HepG2 (cell line): Measurements from ENCODE around the gene OXLD1. TPM values are rescaled to one million over a fixed set of nuclear protein-coding genes. Genes with fewer than 3 reads are reported as not detected.

Experiments
- ATAC-seq: fragments of 200-7000 bp; cut with Tn5 transposase; 3 replicates; pipeline ENCODE4 v1.9.1; 2020; ENCODE audit warnings: mild to moderate bottlenecking, moderate library complexity
- BruUV-seq: library from RNA; stranded (reverse); fragments of 400-500 nt; replicated peaks from 2 replicates; lab custom pipeline; 2021; lab: Mats Ljungman, UMichigan
- CTCF ChIA-PET: fragments of 300-600 bp; formaldehyde crosslinking; extraction: SDS; loops from one replicate; lab custom pipeline; 2021; ENCODE audit warnings: low total read pairs, inconsistent platforms, low intra/inter-chr PET ratio; lab: Yijun Ruan, JAX
- POLR2A ChIA-PET: fragments of 350-600 bp; sonication (Branson Sonifier 250); formaldehyde crosslinking; loops from one replicate; lab custom pipeline; 2020; ENCODE audit warnings: antibody characterized with exemption, inconsistent platforms; lab: Yijun Ruan, JAX
- DNase-seq: peaks from one replicate; pipeline ENCODE4 v3.0.0-alpha.2; 2015; ENCODE audit warnings: low spot score
- FAIRE-seq: peaks from 3 replicates; lab custom pipeline; 2011; peaks lifted over from hg19 to GRCh38; lab: Jason Lieb, UNC
- H2AFZ ChIP-seq: one replicate; pipeline ENCODE4 v1.6.1; 2011; ENCODE audit warnings: low read length, inconsistent platforms
- H3K27ac ChIP-seq: fragments of 300-600 bp; 3 replicates; pipeline ENCODE4 v1.8.0; 2011; ENCODE audit warnings: mixed run types, mild to moderate bottlenecking, mixed read lengths, low read length, inconsistent platforms; ENCODE audit not compliant: insufficient read depth; ENCODE audit errors: extremely low read length
- H3K27me3 ChIP-seq, 2 experiments: fragments of 200-600 bp in 1 of 2; 2 replicates in 1 of 2; 3 replicates in 1 of 2; pipeline versions ENCODE4 v1.6.0 to v1.8.0; 2011; ENCODE audit warnings: low read length in 2 of 2, mild to moderate bottlenecking in 2 of 2, moderate library complexity in 2 of 2, inconsistent platforms in 1 of 2; ENCODE audit not compliant: insufficient read depth in 2 of 2, control insufficient read depth in 1 of 2
- H3K36me3 ChIP-seq, 2 experiments: fragments of 200-600 bp in 1 of 2; replicated peaks in 1 of 2; 2 replicates in 1 of 2; 3 replicates in 1 of 2; pipeline versions ENCODE4 v1.5.1 to v1.8.0; 2011; ENCODE audit warnings: low read length in 2 of 2, inconsistent platforms in 1 of 2; ENCODE audit not compliant: insufficient read depth in 2 of 2, control insufficient read depth in 1 of 2
- H3K4me1 ChIP-seq: 2 replicates; pipeline ENCODE4 v1.5.1; 2012; ENCODE audit warnings: low read length, inconsistent platforms; ENCODE audit not compliant: insufficient read depth
- H3K4me2 ChIP-seq: 2 replicates; pipeline ENCODE4 v1.6.0; 2011; ENCODE audit warnings: low read depth, low read length, inconsistent platforms
- H3K4me3 ChIP-seq, 3 experiments: fragments of 200-600 bp in 1 of 3; sonication (generic), shearing (Covaris generic) in 1 of 3; replicated peaks in 1 of 3; 2 replicates each; pipeline ENCODE4 v1.5.1; 2011 to 2016; ENCODE audit warnings: low read length in 3 of 3, inconsistent platforms in 2 of 3, low read depth in 2 of 3, mild to moderate bottlenecking in 2 of 3, control low read depth in 1 of 3, mixed read lengths in 1 of 3; ENCODE audit not compliant: insufficient read depth in 1 of 3
- H3K79me2 ChIP-seq: one replicate; pipeline ENCODE4 v1.6.1; 2011; ENCODE audit warnings: low read length, inconsistent platforms; ENCODE audit not compliant: insufficient read depth
- H3K9ac ChIP-seq: 2 replicates; pipeline ENCODE4 v1.6.0; 2011; ENCODE audit warnings: mild to moderate bottlenecking, low read depth, low read length, inconsistent platforms; ENCODE audit not compliant: insufficient read depth
- H3K9me3 ChIP-seq: 2 replicates; pipeline ENCODE4 v1.5.1; 2012; ENCODE audit warnings: mild to moderate bottlenecking, low read length
- H4K20me1 ChIP-seq: 2 replicates; pipeline ENCODE4 v1.6.0; 2011; ENCODE audit warnings: inconsistent platforms, mild to moderate bottlenecking, low read length, moderate library complexity; ENCODE audit not compliant: insufficient read depth
- AGO2 ChIP-seq: fragments of 200-400 bp; formaldehyde crosslinking; optimal IDR thresholded peaks from 2 replicates; pipeline ENCODE3; 2017; ENCODE audit warnings: mild to moderate bottlenecking, low read depth, low read length, moderate library complexity
- NBN ChIP-seq: fragments of 450-650 bp; conservative IDR thresholded peaks from 2 replicates; pipeline ENCODE4 v1.6.1; 2017
- NRL ChIP-seq: sonication (generic); formaldehyde crosslinking; IDR thresholded peaks from 2 replicates; pipeline ENCODE4 v1.5.0; 2020; ENCODE audit warnings: missing genetic modification reagents, mild to moderate bottlenecking, moderate library complexity, borderline replicate concordance
- RBAK ChIP-seq: sonication (generic); formaldehyde crosslinking; IDR thresholded peaks from 2 replicates; pipeline ENCODE4 v1.5.1; 2020; ENCODE audit warnings: mild to moderate bottlenecking, missing genetic modification reagents
- RBFOX2 ChIP-seq: fragments of 200-400 bp; formaldehyde crosslinking; IDR thresholded peaks from 2 replicates; pipeline ENCODE4 v1.6.1; 2017; ENCODE audit warnings: low read depth, mild to moderate bottlenecking, low read length
- RBM22 ChIP-seq: fragments of 200-400 bp; formaldehyde crosslinking; optimal IDR thresholded peaks from 2 replicates; pipeline ENCODE3; 2017; ENCODE audit warnings: mild to moderate bottlenecking, low read length, moderate library complexity
- SMAD3 ChIP-seq: sonication (generic); formaldehyde crosslinking; IDR thresholded peaks from 2 replicates; pipeline ENCODE4 v1.4.0; 2020; ENCODE audit warnings: missing genetic modification reagents
- WGBS: methylation state at CpG from one replicate; pipeline ENCODE4 v1.1.6; 2017; ENCODE audit warnings: low lambda C conversion rate; 5-methylcytosine and 5-hydroxymethylcytosine counted together
- in situ Hi-C: cut with HindIII; loops from 2 replicates; pipeline ENCODE4 v1.10.0; 2017; ENCODE audit warnings: low pct_unique_long_range_greater_than_20kb; ENCODE audit not compliant: extremely low pct_ligation_motif_present
- intact Hi-C: fragments of 100-400 bp; cut with micrococcal nuclease; formaldehyde crosslinking; loops from one replicate; pipeline ENCODE4 v1.10.0; 2022; ENCODE audit not compliant: unreplicated experiment
- polyA plus RNA-seq, 8 experiments: library from polyadenylated mRNA; depleted of rRNA in 3 of 8; stranded (reverse) in 7 of 8; unstranded in 1 of 8; fragments of >200 nt; fragmentation: Illumina TruSeq in 4 of 8; extraction: Trizol in 4 of 8; gene quantifications; 2 replicates each; pipeline versions ENCODE4 v1.2.1 to v1.2.3, GENCODE V29; 2011 to 2016; ENCODE audit warnings: low read depth in 4 of 8, missing spikeins in 1 of 8, mixed read lengths in 1 of 8; ENCODE audit not compliant: insufficient read depth in 1 of 8
- total RNA-seq, 5 experiments: library from RNA; depleted of rRNA; stranded (reverse); fragments of >200 nt; fragmentation: Illumina TruSeq; extraction: Trizol; gene quantifications; 2 replicates each; pipeline ENCODE4 v1.2.3, GENCODE V29; 2016; ENCODE audit warnings: low read depth in 1 of 5
- TF ChIP-seq, protein P1 (sequence below): sonication (generic); formaldehyde crosslinking; IDR thresholded peaks from 2 replicates; pipeline ENCODE4 v1.5.0; 2020; ENCODE audit warnings: missing genetic modification reagents, mild to moderate bottlenecking, borderline replicate concordance

Gene OXLD1
- total and polyA plus RNA-seq, 2 of the 13 experiments (the other 11 are each of a cell fraction or from before 2014, with no cell fraction given) = 27.1 to 37.5 TPM

DNA sequence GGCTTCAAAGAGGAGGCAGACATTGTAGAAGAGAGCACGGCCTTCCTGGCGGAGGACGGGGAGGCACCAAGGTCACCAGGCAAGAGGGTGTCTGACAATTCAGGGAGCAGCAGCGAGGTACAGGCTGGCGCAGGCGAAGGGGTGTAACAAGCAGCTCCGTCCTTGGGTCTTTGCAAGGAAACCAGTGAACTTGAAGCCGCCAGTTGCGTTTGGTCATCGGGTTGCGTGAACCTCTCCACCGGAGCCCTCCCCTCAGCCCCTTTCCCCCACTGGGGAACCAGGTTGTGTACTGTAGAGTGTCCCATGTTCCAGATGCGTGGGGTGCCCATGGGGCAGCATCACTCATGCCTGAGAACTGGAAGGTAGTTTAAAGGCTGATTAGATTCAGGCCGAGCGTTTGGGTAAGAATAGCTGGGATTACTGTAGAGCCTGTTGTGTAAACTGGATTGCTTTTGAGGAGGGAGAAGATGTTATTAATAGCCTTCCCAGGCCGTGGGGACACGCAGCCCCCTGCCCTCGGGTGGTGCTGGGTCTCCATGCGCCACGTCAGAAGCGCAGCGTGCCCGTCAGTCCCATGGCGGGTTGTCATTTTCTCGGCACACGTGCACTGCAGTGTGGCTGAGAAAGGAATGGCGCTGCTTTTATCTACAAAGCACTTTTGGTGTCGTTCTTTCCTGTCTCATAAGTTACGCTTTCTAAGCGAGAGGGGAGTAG, 39.3 kb upstream of the OXLD1 start:
- Histone ChIP-seq H3K27me3 (no peaks in the 10 kb centered on the region; a peak in 1 of 5 replicates), H3K9me3 (no peaks in the 10 kb centered on the region), H3K9ac (peak overlapping the region; percentile 9; the same call in 1 of the 2 replicates), H2AFZ (no peak overlapping the region), H3K79me2 (peaks cover 47% of the 10 kb centered on the region), H3K4me1 (peaks cover 38% of the 10 kb centered on the region), H3K4me3 (no peak overlapping the region), H3K4me2 (no peak overlapping the region), H3K27ac (peak overlapping the region; percentile 21), H4K20me1 (peaks cover 13% of the 10 kb centered on the region; the same call in 1 of the 2 replicates), H3K36me3 (peaks cover 24 to 48% of the 10 kb centered on the region in 2 experiments)
- intact Hi-C loops = no loop called here
- TF ChIP-seq, protein P1, sequence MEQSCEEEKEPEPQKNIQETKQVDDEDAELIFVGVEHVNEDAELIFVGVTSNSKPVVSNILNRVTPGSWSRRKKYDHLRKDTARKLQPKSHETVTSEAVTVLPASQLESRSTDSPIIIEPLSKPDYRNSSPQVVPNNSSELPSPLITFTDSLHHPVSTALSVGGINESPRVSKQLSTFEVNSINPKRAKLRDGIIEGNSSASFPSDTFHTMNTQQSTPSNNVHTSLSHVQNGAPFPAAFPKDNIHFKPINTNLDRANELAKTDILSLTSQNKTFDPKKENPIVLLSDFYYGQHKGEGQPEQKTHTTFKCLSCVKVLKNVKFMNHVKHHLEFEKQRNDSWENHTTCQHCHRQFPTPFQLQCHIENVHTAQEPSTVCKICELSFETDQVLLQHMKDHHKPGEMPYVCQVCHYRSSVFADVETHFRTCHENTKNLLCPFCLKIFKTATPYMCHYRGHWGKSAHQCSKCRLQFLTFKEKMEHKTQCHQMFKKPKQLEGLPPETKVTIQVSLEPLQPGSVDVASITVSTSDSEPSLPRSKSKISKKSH (CRISPR knock-in tag) = peak; percentile 49; the same call in 1 of the 2 replicates
- TF ChIP-seq RBM22 (peak; percentile 92), RBAK (CRISPR knock-in tag) (0 out of 2 replicates have a peak, but pooled peaks have one; percentile 23), AGO2 (peak; percentile 59), RBFOX2 (peak; percentile 66), SMAD3 (no peak), NRL (0 out of 2 replicates have a peak, but pooled peaks have one; percentile 71), NBN (no peak)
- in situ Hi-C loops = no loop called here
- ChIA-PET CTCF (no interaction called here), POLR2A (interaction anchor here (1.0 to 4.9 kb wide), 3 partner anchors 7 to 285 kb away, joined by 3 to 143 read pairs (median 124); partner anchors contain the start of genes ARL16, HGS and SLC25A10)
- no peak for FAIRE-seq
- 96% methylated on average over 30 of the region's 30 CpGs for WGBS
- no peak for DNase-seq
- no TSS peak for BruUV-seq
- ATAC-seq = no peak
